HEK293 (cell line): ENCODE results near the gene C20orf144.

Experiments
- CTCF ChIA-PET: fragments of 350-600 bp; formaldehyde crosslinking; extraction: SDS; loops from one replicate; lab custom pipeline; 2021; ENCODE audit warnings: antibody characterized with exemption; lab: Yijun Ruan, JAX
- POLR2A ChIA-PET: fragments of 300-600 bp; formaldehyde crosslinking; extraction: SDS; loops from one replicate; lab custom pipeline; 2020; ENCODE audit warnings: antibody characterized with exemption, inconsistent platforms; lab: Yijun Ruan, JAX
- H3K27ac ChIP-seq: fragments of 200-500 bp; sonication (Bioruptor generic); 2 replicates; pipeline ENCODE4 v1.5.1; 2014; ENCODE audit warnings: low read depth, low read length, control low read depth, inconsistent platforms; ENCODE audit errors: extremely low read depth
- H3K36me3 ChIP-seq, 2 experiments: fragments of 200-500 bp in 1 of 2; sonication (Bioruptor generic) in 1 of 2; 1 replicate in 1 of 2; 2 replicates in 1 of 2; pipeline ENCODE4 v1.5.1; 2014 to 2017; ENCODE audit warnings: inconsistent platforms in 2 of 2, low read length in 2 of 2; ENCODE audit not compliant: control insufficient read depth in 2 of 2, insufficient read depth in 1 of 2
- H3K4me1 ChIP-seq: fragments of 200-500 bp; sonication (Bioruptor generic); 2 replicates; pipeline ENCODE4 v1.5.1; 2014; ENCODE audit warnings: mild to moderate bottlenecking, low read length, inconsistent platforms; ENCODE audit not compliant: control insufficient read depth, insufficient read depth
- H3K4me3 ChIP-seq: 2 replicates; pipeline ENCODE4 v1.5.1; 2011; ENCODE audit warnings: low read depth, mild to moderate bottlenecking, control low read depth, low read length, moderate library complexity
- H3K9me3 ChIP-seq: fragments of 200-500 bp; sonication (Bioruptor generic); 2 replicates; pipeline ENCODE4 v1.5.1; 2014; ENCODE audit warnings: low read depth, low read length, inconsistent platforms; ENCODE audit not compliant: control insufficient read depth, insufficient read depth
- GLI4 ChIP-seq: fragments of 450-650 bp; formaldehyde crosslinking; IDR thresholded peaks from 2 replicates; pipeline ENCODE4 v1.5.1; 2016; ENCODE audit warnings: missing biosample characterization, missing genetic modification characterization
- GLIS2 ChIP-seq: fragments of 450-650 bp; formaldehyde crosslinking; IDR thresholded peaks from 2 replicates; pipeline ENCODE4 v1.5.1; 2016; ENCODE audit warnings: missing biosample characterization, missing genetic modification characterization
- HOXD13 ChIP-seq: sonication (generic); formaldehyde crosslinking; IDR thresholded peaks from 2 replicates; pipeline ENCODE4 v1.8.0; 2022; ENCODE audit warnings: missing genetic modification reagents, borderline replicate concordance
- KLF16 ChIP-seq: fragments of 450-650 bp; formaldehyde crosslinking; IDR thresholded peaks from 2 replicates; pipeline ENCODE4 v1.5.1; 2017; ENCODE audit warnings: missing biosample characterization, missing genetic modification characterization
- KLF8 ChIP-seq: fragments of 450-650 bp; formaldehyde crosslinking; IDR thresholded peaks from 2 replicates; pipeline ENCODE4 v1.5.1; 2016; ENCODE audit warnings: missing biosample characterization, missing genetic modification characterization
- MZF1 ChIP-seq: fragments of 450-650 bp; formaldehyde crosslinking; IDR thresholded peaks from 2 replicates; pipeline ENCODE4 v1.5.1; 2017; ENCODE audit warnings: missing biosample characterization, missing genetic modification characterization, borderline replicate concordance
- OVOL3 ChIP-seq: fragments of 450-650 bp; formaldehyde crosslinking; IDR thresholded peaks from 2 replicates; pipeline ENCODE4 v1.5.1; 2016; ENCODE audit warnings: missing biosample characterization, missing genetic modification characterization
- PRDM2 ChIP-seq: fragments of 450-650 bp; formaldehyde crosslinking; IDR thresholded peaks from 2 replicates; pipeline ENCODE4 v1.5.1; 2016; ENCODE audit warnings: missing biosample characterization, missing genetic modification characterization, borderline replicate concordance
- SP2 ChIP-seq: fragments of 450-650 bp; formaldehyde crosslinking; IDR thresholded peaks from 2 replicates; pipeline ENCODE4 v1.5.1; 2016; ENCODE audit warnings: missing biosample characterization, missing genetic modification characterization
- SP3 ChIP-seq: fragments of 450-650 bp; formaldehyde crosslinking; IDR thresholded peaks from 2 replicates; pipeline ENCODE4 v1.5.1; 2016; ENCODE audit warnings: missing biosample characterization, missing genetic modification characterization
- ZBTB7A ChIP-seq: fragments of 450-650 bp; formaldehyde crosslinking; IDR thresholded peaks from 2 replicates; pipeline ENCODE4 v1.5.1; 2016; ENCODE audit warnings: low read depth, missing biosample characterization, missing genetic modification characterization
- ZIC2 ChIP-seq: fragments of 450-650 bp; formaldehyde crosslinking; IDR thresholded peaks from 2 replicates; pipeline ENCODE4 v1.5.1; 2016; ENCODE audit warnings: missing biosample characterization, missing genetic modification characterization
- ZNF10 ChIP-seq: fragments of 450-650 bp; formaldehyde crosslinking; IDR thresholded peaks from 2 replicates; pipeline ENCODE4 v1.5.1; 2017; ENCODE audit warnings: missing biosample characterization, missing genetic modification characterization
- ZNF121 ChIP-seq: fragments of 450-650 bp; formaldehyde crosslinking; IDR thresholded peaks from 2 replicates; pipeline ENCODE4 v1.5.1; 2016; ENCODE audit warnings: missing biosample characterization, missing genetic modification characterization
- ZNF157 ChIP-seq: fragments of 450-650 bp; formaldehyde crosslinking; IDR thresholded peaks from 2 replicates; pipeline ENCODE4 v1.5.1; 2016; ENCODE audit warnings: missing biosample characterization, missing genetic modification characterization
- ZNF221 ChIP-seq: fragments of 450-650 bp; formaldehyde crosslinking; IDR thresholded peaks from 2 replicates; pipeline ENCODE4 v1.5.1; 2017; ENCODE audit warnings: missing biosample characterization, missing genetic modification characterization, borderline replicate concordance
- ZNF239 ChIP-seq: fragments of 450-650 bp; formaldehyde crosslinking; IDR thresholded peaks from 2 replicates; pipeline ENCODE4 v1.5.1; 2016; ENCODE audit warnings: missing biosample characterization, missing genetic modification characterization
- ZNF449 ChIP-seq: fragments of 450-650 bp; formaldehyde crosslinking; IDR thresholded peaks from 2 replicates; pipeline ENCODE4 v1.5.1; 2017; ENCODE audit warnings: missing biosample characterization, mild to moderate bottlenecking, missing genetic modification characterization, moderate library complexity
- ZNF521 ChIP-seq: fragments of 450-650 bp; formaldehyde crosslinking; IDR thresholded peaks from 2 replicates; pipeline ENCODE4 v1.5.1; 2017; ENCODE audit warnings: missing biosample characterization, mild to moderate bottlenecking, missing genetic modification characterization
- ZNF585B ChIP-seq: fragments of 450-650 bp; formaldehyde crosslinking; IDR thresholded peaks from 2 replicates; pipeline ENCODE4 v1.5.1; 2016; ENCODE audit warnings: missing biosample characterization, missing genetic modification characterization
- ZNF645 ChIP-seq: fragments of 450-650 bp; formaldehyde crosslinking; IDR thresholded peaks from 2 replicates; pipeline ENCODE4; 2016; ENCODE audit warnings: missing biosample characterization, missing genetic modification characterization
- ZNF654 ChIP-seq: fragments of 450-650 bp; formaldehyde crosslinking; IDR thresholded peaks from 2 replicates; pipeline ENCODE4 v1.5.1; 2016; ENCODE audit warnings: low read depth, missing biosample characterization, missing genetic modification characterization
- ZNF837 ChIP-seq: fragments of 450-650 bp; formaldehyde crosslinking; IDR thresholded peaks from 2 replicates; pipeline ENCODE4 v1.5.1; 2016; ENCODE audit warnings: missing biosample characterization, missing genetic modification characterization
- TF ChIP-seq, protein P1 (sequence below): fragments of 450-650 bp; formaldehyde crosslinking; IDR thresholded peaks from 2 replicates; pipeline ENCODE4 v1.5.1; 2016; ENCODE audit warnings: missing biosample characterization, missing genetic modification characterization
- TF ChIP-seq, protein P2 (sequence below): fragments of 450-650 bp; formaldehyde crosslinking; IDR thresholded peaks from 2 replicates; pipeline ENCODE4 v1.5.1; 2016; ENCODE audit warnings: missing biosample characterization, missing genetic modification characterization

Gene C20orf144

GRCh38 chr20:33674294-33675135 lies 12.4 kb downstream of the C20orf144 start, which contains the start of gene NECAB3 (continued):
- no peak for TF ChIP-seq PRDM2 (tag by site-specific recombination)
- no peak for TF ChIP-seq HOXD13 (CRISPR knock-in tag)
- TF ChIP-seq ZNF645 (tag by site-specific recombination) = no peak
- no peak for TF ChIP-seq ZNF157
- no peak for TF ChIP-seq ZNF654 (tag by site-specific recombination)
- TF ChIP-seq ZNF239 (tag by site-specific recombination) = no peak
- TF ChIP-seq ZNF10 (tag by site-specific recombination) = no peak
- no peak for TF ChIP-seq KLF16 (tag by site-specific recombination)
- no peak for TF ChIP-seq ZNF121 (tag by site-specific recombination)

DNA sequence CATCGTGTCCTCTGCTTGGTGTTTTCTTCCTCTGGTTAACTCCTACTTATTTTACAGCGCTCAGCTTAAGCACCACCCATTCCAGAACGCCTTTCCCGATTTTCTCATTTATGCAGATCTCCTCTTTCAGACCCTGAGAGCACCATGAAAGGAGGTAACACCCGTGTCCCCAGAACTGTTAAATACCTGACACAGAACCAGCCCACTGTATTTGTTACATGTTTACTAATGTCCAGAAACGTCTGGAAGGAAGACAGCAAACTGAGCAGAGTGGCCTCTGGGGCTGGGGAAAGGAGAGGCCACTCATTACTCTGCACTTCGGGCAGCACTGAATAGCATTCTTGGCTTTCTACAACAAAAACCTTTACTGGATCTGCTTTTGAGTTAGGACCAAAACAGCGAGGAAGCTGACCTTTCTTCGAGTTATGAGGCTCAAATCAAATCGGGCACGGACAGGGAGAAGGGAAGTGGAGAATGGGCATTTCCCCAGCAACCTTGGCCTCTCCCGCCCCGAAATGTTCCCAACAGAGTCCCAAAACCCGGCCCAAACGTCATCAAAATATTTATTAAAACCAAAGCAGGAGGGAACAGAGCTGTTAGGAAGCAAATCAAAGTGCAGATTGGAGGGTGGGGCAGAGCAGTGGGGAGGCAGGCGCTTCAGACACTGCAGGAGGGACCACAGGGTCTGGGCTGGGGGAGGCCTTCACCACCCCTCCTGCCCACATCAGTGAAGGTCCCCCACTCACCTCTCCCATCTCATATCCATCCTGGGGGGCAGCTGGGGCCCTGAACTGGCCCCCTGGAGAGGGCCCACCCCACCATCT lies 13.2 kb downstream of the C20orf144 start:
- Histone ChIP-seq H3K4me3 (no peak overlapping the region), H3K27ac (no peak overlapping the region), H3K9me3 (no peaks in the 10 kb centered on the region), H3K36me3 (peaks cover 13 to 67% of the 10 kb centered on the region in 2 experiments; a peak in 2 of 3 replicates), H3K4me1 (peaks cover 4% of the 10 kb centered on the region; the same call in 1 of the 2 replicates)
- CTCF ChIA-PET = no interaction called here
- POLR2A ChIA-PET = interaction anchor here (0.9 to 2.5 kb wide), 3 partner anchors 9 to 12 kb away, joined by 3 to 11 read pairs (median 9); partner anchors contain the start of gene ACTL10
- TF ChIP-seq, protein P1, sequence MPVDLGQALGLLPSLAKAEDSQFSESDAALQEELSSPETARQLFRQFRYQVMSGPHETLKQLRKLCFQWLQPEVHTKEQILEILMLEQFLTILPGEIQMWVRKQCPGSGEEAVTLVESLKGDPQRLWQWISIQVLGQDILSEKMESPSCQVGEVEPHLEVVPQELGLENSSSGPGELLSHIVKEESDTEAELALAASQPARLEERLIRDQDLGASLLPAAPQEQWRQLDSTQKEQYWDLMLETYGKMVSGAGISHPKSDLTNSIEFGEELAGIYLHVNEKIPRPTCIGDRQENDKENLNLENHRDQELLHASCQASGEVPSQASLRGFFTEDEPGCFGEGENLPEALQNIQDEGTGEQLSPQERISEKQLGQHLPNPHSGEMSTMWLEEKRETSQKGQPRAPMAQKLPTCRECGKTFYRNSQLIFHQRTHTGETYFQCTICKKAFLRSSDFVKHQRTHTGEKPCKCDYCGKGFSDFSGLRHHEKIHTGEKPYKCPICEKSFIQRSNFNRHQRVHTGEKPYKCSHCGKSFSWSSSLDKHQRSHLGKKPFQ (tag by site-specific recombination) = no peak
- TF ChIP-seq OVOL3 (tag by site-specific recombination) (no peak), ZBTB7A (no peak), GLIS2 (peak; percentile 82), ZNF221 (no peak), SP3 (tag by site-specific recombination) (peak; percentile 9; the same call in 1 of the 2 replicates), GLI4 (tag by site-specific recombination) (no peak), MZF1 (tag by site-specific recombination) (no peak), ZNF521 (tag by site-specific recombination) (no peak), ZNF837 (no peak), ZNF585B (tag by site-specific recombination) (no peak), ZIC2 (tag by site-specific recombination) (peak; percentile 20; the same call in 1 of the 2 replicates), ZNF449 (tag by site-specific recombination) (no peak), KLF8 (tag by site-specific recombination) (no peak), SP2 (tag by site-specific recombination) (peak; percentile 30)
- TF ChIP-seq, protein P2, sequence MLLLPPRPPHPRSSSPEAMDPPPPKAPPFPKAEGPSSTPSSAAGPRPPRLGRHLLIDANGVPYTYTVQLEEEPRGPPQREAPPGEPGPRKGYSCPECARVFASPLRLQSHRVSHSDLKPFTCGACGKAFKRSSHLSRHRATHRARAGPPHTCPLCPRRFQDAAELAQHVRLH (tag by site-specific recombination) = no peak
